ENCODE results near the gene CARS2. TPM values are rescaled to one million over a fixed set of nuclear protein-coding genes. Genes with fewer than 3 reads are reported as not detected.

The CARS2 gene
- total RNA-seq, 1 donor from 2014 or later = 41.0 TPM

DNA sequence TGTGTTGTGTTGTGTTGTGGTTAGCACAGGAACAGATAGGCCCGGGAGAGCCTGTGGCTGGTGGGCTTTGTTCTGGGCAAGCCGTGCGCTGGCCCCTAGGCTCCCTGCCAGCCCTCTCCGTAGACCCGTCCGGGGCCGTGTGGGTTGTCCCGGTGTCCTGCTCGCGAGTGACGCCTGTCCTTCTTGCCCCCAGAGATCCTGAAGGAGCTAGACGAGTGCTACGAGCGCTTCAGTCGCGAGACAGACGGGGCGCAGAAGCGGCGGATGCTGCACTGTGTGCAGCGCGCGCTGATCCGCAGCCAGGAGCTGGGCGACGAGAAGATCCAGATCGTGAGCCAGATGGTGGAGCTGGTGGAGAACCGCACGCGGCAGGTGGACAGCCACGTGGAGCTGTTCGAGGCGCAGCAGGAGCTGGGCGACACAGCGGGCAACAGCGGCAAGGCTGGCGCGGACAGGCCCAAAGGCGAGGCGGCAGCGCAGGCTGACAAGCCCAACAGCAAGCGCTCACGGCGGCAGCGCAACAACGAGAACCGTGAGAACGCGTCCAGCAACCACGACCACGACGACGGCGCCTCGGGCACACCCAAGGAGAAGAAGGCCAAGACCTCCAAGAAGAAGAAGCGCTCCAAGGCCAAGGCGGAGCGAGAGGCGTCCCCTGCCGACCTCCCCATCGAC is 13.3 kb upstream of the CARS2 start:
- Histone ChIP-seq H3K4me3 (no peak overlapping the region), H3K4me1 (peaks cover 0 to 12% of the 10 kb centered on the region in 2 donors), H3K27ac (no peak overlapping the region), H3K27me3 (no peaks in the 10 kb centered on the region), H3K9me3 (no peaks in the 10 kb centered on the region), H3K36me3 (peaks cover 6 to 11% of the 10 kb centered on the region in 2 donors)
- TF ChIP-seq, protein P1, sequence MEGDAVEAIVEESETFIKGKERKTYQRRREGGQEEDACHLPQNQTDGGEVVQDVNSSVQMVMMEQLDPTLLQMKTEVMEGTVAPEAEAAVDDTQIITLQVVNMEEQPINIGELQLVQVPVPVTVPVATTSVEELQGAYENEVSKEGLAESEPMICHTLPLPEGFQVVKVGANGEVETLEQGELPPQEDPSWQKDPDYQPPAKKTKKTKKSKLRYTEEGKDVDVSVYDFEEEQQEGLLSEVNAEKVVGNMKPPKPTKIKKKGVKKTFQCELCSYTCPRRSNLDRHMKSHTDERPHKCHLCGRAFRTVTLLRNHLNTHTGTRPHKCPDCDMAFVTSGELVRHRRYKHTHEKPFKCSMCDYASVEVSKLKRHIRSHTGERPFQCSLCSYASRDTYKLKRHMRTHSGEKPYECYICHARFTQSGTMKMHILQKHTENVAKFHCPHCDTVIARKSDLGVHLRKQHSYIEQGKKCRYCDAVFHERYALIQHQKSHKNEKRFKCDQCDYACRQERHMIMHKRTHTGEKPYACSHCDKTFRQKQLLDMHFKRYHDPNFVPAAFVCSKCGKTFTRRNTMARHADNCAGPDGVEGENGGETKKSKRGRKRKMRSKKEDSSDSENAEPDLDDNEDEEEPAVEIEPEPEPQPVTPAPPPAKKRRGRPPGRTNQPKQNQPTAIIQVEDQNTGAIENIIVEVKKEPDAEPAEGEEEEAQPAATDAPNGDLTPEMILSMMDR (IDR thresholded peaks at IDR 0.05) = no peak
- no peak for DNase-seq (ENCODE audit: low spot score in 2 of 2)
- intact Hi-C loops (cut with DNase I) = loop anchor here (5.0 to 10.0 kb wide), 6 partner anchors 77 to 664 kb away; no protein-coding TSS in a partner anchor

DNA sequence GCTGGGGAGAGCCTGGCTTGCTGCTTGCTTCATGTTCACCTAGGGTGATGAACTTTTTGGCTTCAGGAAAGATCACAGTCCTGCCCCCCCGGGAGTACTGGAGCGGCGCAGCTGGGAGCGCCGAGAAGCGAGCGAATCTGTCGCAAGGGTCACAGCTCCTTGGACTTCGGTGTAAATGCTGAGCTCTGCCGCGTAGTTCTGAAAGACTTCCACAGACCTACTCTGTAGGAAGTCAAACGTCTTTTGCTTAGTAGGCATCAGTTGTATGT is 10.3 kb upstream of the CARS2 start:
- TF ChIP-seq, protein P1 (IDR thresholded peaks at IDR 0.05) = no peak
- no peaks in the 10 kb centered on the region for H3K9me3 ChIP-seq
- peak overlapping the region; percentile 90 to 93 for H3K27ac ChIP-seq
- intact Hi-C loops (cut with DNase I) = loop anchor here (2.0 to 10.0 kb wide), 7 partner anchors 74 to 661 kb away; no protein-coding TSS in a partner anchor
- peak in 1 of 2 donors; percentile 78 for DNase-seq (ENCODE audit: low spot score in 2 of 2)
- H3K36me3 ChIP-seq = peaks cover 6 to 11% of the 10 kb centered on the region in 2 donors
- peak overlapping the region; percentile 75 to 86 for H3K4me3 ChIP-seq
- H3K27me3 ChIP-seq = no peaks in the 10 kb centered on the region
- H3K4me1 ChIP-seq = peaks cover 4 to 17% of the 10 kb centered on the region in 2 donors

- H3K4me1 ChIP-seq = peaks cover 4 to 20% of the 10 kb centered on the region in 2 donors
- peak; percentile 99 for DNase-seq (ENCODE audit: low spot score in 2 of 2)
- H3K9me3 ChIP-seq = no peaks in the 10 kb centered on the region
- TF ChIP-seq, protein P1 (IDR thresholded peaks at IDR 0.05) = peak; percentile 33 to 49 (median 33)
- no peaks in the 10 kb centered on the region for H3K27me3 ChIP-seq
- H3K27ac ChIP-seq = peak overlapping the region; percentile 98 to 100
- peaks cover 6 to 11% of the 10 kb centered on the region in 2 donors for H3K36me3 ChIP-seq
- intact Hi-C loops (cut with DNase I) = loop anchor here (1.0 to 10.0 kb wide), 9 partner anchors 73 to 661 kb away; partner anchors contain the start of gene ARHGEF7
- H3K4me3 ChIP-seq = peak overlapping the region; percentile 86 to 90
Measured at GRCh38 chr13:110715395-110716246, 9.7 kb upstream of the CARS2 start.

DNA sequence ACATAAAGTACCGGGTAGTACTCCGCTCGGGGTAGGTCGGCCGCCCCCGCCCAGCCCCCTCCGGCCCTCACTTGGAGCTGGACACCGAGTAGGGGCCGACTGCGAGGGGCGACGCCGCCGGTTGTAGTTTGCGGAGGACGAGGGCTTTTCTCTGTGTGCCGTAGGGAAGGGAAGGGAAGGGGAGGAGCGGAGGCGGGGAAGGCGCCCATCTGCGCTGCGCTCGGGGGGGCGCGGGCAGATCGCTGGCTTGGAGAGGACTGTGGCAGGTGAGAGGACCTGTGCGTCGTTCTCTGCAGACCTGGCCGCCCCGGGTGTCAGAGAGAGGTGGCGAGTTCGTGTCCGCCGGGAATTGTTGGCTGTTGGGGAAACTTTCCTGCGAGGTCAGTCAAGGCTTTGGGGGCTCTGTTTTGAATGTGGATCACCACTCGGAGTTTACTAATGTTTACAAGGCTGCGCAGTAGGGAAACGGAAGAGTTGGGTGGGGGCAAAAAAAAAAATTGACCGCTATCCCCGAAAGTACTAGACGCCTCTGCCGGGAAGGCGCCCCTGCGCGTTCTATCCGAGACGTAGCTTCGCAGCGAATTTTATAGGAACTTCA is 9.0 kb upstream of the CARS2 start:
- peak in 1 of 2 donors; percentile 84 for DNase-seq (ENCODE audit: low spot score in 2 of 2)
- intact Hi-C loops (cut with DNase I) = loop anchor here (1.0 to 10.0 kb wide), 9 partner anchors 73 to 660 kb away; partner anchors contain the start of gene ARHGEF7
- Histone ChIP-seq H3K4me3 (peak overlapping the region; percentile 71 to 90), H3K36me3 (peaks cover 3 to 9% of the 10 kb centered on the region in 2 donors), H3K9me3 (no peaks in the 10 kb centered on the region), H3K27ac (peak overlapping the region; percentile 98 to 100), H3K27me3 (no peaks in the 10 kb centered on the region), H3K4me1 (peaks cover 4 to 20% of the 10 kb centered on the region in 2 donors)
- TF ChIP-seq, protein P1 (IDR thresholded peaks at IDR 0.05) = no peak

GRCh38 chr13:110713981-110714796 is 8.3 kb upstream of the CARS2 start:
- intact Hi-C loops (cut with DNase I) = loop anchor here (2.0 to 10.0 kb wide), 9 partner anchors 99 to 659 kb away; partner anchors contain the start of genes ARHGEF7, NAXD and RAB20
- peaks cover 4 to 20% of the 10 kb centered on the region in 2 donors for H3K4me1 ChIP-seq
- TF ChIP-seq, protein P1 (IDR thresholded peaks at IDR 0.05) = peak in 1 of 3 experiments; percentile 11
- no peaks in the 10 kb centered on the region for H3K27me3 ChIP-seq
- H3K36me3 ChIP-seq = peaks cover 0 to 1% of the 10 kb centered on the region in 2 donors
- H3K27ac ChIP-seq = peak overlapping the region; percentile 98 to 100
- peak in 1 of 2 donors; percentile 79 for DNase-seq (ENCODE audit: low spot score in 2 of 2)
- H3K9me3 ChIP-seq = no peaks in the 10 kb centered on the region
- H3K4me3 ChIP-seq = peak overlapping the region; percentile 71 to 90
